Right lobe of liver (tissue), 4 donors: ENCODE measurements around the gene PSMA5.
"Not testable (repeated sequence)": the region's sequence is repeated elsewhere in the genome, so short reads cannot be mapped to it uniquely, and the experiment has no call there.

Experiments used
- CTCF ChIP-seq, 4 donors: fragments of 200-600 bp in 3 of 4; fragments of 450-650 bp in 1 of 4; IDR thresholded peaks; one replicate each; pipeline versions ENCODE4 v1.5.1 to v1.8.0; 2016 to 2022; ENCODE audit warnings: antibody characterized with exemption in 4 of 4, mild to moderate bottlenecking in 2 of 4
- POLR2A ChIP-seq: fragments of 450-650 bp; IDR thresholded peaks from one replicate; pipeline ENCODE4 v1.6.1; 2017; ENCODE audit warnings: antibody characterized with exemption, mild to moderate bottlenecking
- donor health status: DM: no; HTN: no; CAD: no.
- donor health status: DM: no; HTN: no; CAD: no.
- donor health status: DM: no; HTN: yes; CAD: no.

- TF ChIP-seq POLR2A; CTCF (IDR thresholded peaks at IDR 0.05): not testable (repeated sequence)
Measured at GRCh38 chr1:109373696-109374095, 52.6 kb downstream of the PSMA5 start.
